ENCODE data around the gene DACH1.

DNA sequence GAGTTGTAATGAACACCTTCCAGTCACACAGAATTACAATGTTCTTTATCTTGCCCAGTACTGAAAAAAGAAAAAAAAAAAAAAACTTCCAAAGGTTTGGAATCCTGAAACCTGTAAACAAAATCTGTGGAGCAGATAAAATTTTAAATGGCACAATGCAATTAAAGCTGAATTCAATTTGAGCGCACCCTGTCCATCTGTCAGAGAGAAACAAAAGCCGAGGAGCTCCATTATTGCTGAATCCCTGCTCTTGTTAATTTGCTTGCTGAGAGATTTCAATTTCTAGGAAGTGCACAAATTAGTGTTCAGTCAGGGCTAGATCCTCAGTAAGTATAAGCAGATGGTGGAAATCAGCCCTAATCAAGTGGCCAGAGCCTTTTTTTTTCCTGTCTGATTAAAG lies 65.2 kb downstream of the DACH1 start:
- no peak for TF ChIP-seq EZH2 (IDR thresholded peaks at IDR 0.05; ENCODE audit: low read length, unreplicated experiment)
- TF ChIP-seq, protein P1, sequence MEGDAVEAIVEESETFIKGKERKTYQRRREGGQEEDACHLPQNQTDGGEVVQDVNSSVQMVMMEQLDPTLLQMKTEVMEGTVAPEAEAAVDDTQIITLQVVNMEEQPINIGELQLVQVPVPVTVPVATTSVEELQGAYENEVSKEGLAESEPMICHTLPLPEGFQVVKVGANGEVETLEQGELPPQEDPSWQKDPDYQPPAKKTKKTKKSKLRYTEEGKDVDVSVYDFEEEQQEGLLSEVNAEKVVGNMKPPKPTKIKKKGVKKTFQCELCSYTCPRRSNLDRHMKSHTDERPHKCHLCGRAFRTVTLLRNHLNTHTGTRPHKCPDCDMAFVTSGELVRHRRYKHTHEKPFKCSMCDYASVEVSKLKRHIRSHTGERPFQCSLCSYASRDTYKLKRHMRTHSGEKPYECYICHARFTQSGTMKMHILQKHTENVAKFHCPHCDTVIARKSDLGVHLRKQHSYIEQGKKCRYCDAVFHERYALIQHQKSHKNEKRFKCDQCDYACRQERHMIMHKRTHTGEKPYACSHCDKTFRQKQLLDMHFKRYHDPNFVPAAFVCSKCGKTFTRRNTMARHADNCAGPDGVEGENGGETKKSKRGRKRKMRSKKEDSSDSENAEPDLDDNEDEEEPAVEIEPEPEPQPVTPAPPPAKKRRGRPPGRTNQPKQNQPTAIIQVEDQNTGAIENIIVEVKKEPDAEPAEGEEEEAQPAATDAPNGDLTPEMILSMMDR (conservative IDR thresholded peaks at IDR 0.05; ENCODE audit: low read depth, low read length), result no peak

All from PC-3 (cell line).